ENCODE measurements around the gene ATOSB. TPM values are rescaled to one million over a fixed set of nuclear protein-coding genes. Genes with fewer than 3 reads are reported as not detected.

Gene ATOSB
- total and polyA plus RNA-seq, 8 donors = 2.5 to 7.8 (median 4.2) TPM

DNA sequence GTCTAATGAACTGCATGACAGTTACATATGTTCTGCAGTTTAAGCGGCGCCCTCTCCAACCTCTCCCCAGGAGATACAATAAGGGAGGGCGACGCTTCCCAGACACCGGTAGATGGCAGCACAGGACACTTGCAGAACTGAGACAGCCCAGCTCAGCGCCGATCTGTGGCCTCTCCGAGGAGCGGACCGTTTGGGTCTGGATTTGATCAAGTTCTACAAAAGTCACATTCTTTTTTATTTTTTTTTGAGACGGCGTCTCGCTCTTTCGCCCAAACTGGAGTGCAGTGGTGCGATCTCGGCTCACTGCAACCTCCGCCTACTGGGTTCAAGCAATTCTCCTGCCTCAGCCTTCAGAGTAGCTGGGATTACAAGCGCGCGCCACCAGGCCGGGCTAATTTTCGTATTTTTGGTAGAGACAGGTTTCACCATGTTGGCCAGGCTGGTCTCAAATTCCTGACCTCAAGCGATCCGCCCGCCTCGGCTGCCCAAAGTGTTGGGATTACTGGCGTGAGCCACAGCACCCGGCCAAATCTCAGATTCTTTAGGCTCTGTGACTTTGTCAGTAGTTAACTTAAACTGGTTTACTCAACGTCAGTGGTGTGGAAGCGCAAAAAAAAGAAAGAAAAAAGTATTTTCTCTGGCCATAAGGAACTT, 1.4 kb upstream of the ATOSB start:
- WGBS, 2 donors = 17 to 23% methylated on average over 30 of the region's 30 CpGs
- TF ChIP-seq, protein P1, sequence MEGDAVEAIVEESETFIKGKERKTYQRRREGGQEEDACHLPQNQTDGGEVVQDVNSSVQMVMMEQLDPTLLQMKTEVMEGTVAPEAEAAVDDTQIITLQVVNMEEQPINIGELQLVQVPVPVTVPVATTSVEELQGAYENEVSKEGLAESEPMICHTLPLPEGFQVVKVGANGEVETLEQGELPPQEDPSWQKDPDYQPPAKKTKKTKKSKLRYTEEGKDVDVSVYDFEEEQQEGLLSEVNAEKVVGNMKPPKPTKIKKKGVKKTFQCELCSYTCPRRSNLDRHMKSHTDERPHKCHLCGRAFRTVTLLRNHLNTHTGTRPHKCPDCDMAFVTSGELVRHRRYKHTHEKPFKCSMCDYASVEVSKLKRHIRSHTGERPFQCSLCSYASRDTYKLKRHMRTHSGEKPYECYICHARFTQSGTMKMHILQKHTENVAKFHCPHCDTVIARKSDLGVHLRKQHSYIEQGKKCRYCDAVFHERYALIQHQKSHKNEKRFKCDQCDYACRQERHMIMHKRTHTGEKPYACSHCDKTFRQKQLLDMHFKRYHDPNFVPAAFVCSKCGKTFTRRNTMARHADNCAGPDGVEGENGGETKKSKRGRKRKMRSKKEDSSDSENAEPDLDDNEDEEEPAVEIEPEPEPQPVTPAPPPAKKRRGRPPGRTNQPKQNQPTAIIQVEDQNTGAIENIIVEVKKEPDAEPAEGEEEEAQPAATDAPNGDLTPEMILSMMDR (IDR thresholded peaks at IDR 0.05) = peak; percentile 87 to 94 (median 90)
- ATAC-seq (peak; percentile 79 to 88 (median 83)), DNase-seq (peak; percentile 83 to 94 (median 90)), FAIRE-seq (peak; percentile 65)
- Histone ChIP-seq H3K36me3 (no peaks in the 10 kb centered on the region), H3K4me3 (peak overlapping the region in 3 of 4 donors; percentile 22 to 51 (median 49)), H3K27ac (peak overlapping the region; percentile 47 to 71 (median 60)), H3K9me3 (no peaks in the 10 kb centered on the region), H3K4me1 (peaks cover 0 to 19% (median 9%) of the 10 kb centered on the region in 3 donors), H3K27me3 (no peaks in the 10 kb centered on the region)
- intact Hi-C loops (cut with DNase I) = loop anchor here in 1 of 3 donors (5.0 kb wide), 1 partner anchor 145 kb away; no protein-coding TSS in a partner anchor

DNA sequence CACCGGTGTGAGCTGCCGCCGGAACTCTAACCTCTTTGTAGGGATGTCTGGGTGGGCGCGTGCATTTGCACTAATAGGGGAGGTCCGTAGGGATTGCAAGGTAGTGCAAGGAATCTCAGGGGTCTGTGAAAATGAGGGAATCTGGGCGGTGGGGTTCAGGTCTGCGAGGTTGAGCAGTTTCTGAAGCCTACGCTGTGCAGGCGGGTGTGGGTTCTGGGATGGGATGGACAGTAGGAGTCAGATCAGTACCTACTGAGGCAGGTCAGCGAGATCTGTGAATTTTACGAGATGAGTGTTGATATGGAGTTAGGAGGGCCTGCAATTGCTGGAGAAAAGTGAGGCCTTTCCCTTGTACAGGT, 856 bp upstream of the ATOSB start:
- H3K36me3 ChIP-seq = no peaks in the 10 kb centered on the region
- TF ChIP-seq, protein P1 (IDR thresholded peaks at IDR 0.05) = no peak
- peak overlapping the region; percentile 47 to 71 (median 60) for H3K27ac ChIP-seq
- WGBS, 2 donors = 0 to 1% methylated on average over 12 of the region's 12 CpGs
- peaks cover 0 to 23% (median 12%) of the 10 kb centered on the region in 3 donors for H3K4me1 ChIP-seq
- no peaks in the 10 kb centered on the region for H3K9me3 ChIP-seq
- H3K4me3 ChIP-seq = peak overlapping the region; percentile 22 to 51 (median 44)
- no peaks in the 10 kb centered on the region for H3K27me3 ChIP-seq
- intact Hi-C loops (cut with DNase I) = loop anchor here in 1 of 3 donors (5.0 kb wide), 1 partner anchor 146 kb away; no protein-coding TSS in a partner anchor
- peak; percentile 0 to 4 (median 0) for ATAC-seq
- no peak for DNase-seq
- FAIRE-seq = no peak

DNA sequence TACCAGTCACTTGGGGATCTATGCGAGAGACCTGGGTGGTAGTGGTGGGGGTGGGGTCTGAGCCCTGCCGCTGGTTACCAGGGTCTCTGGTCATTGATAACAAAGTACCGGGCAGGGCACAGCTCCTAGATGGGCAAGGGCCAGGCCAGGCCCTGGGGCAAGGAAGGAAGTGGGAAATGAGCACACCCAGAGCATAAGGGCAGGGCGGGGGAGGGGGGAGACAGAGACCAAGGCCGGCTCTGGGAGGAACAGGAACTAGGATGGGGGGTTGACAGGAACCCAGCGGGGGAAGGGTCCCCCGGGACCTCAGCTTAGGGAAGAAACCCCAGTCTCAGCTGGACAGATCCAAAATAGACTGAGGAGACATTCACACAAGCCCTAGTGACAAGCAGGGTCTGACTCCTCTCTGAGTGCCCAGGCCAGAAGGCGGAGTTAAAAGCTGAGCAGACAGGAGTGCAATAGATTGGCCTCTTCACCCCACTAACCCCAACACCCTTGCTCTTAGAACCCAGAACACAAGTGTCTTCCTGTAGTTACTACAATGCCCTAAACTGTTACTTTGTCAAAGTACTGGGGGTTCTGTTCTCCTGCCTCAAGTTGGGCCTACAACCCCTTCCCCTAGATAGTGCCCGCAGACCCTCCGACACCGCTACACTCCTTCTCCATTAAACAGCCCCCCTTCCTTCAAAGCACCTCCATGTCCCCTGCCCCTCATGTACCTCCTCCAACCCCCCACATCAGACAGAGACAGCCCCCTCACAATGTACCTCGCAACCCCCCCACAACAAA, 628 bp downstream of the ATOSB start:
- peaks cover 0 to 31% (median 15%) of the 10 kb centered on the region in 3 donors for H3K4me1 ChIP-seq
- H3K9me3 ChIP-seq = no peaks in the 10 kb centered on the region
- no peak for ATAC-seq
- no peak for FAIRE-seq
- no peaks in the 10 kb centered on the region for H3K36me3 ChIP-seq
- H3K4me3 ChIP-seq = peak overlapping the region; percentile 22 to 51 (median 44)
- 14 to 20% methylated on average over 12 of the region's 12 CpGs for WGBS, 2 donors
- intact Hi-C loops (cut with DNase I) = loop anchor here in 1 of 3 donors (5.0 kb wide), 1 partner anchor 147 kb away; no protein-coding TSS in a partner anchor
- H3K27me3 ChIP-seq = no peaks in the 10 kb centered on the region
- peak in 3 of 6 donors; percentile 60 to 66 (median 60) for DNase-seq
- peak overlapping the region in 3 of 4 donors; percentile 47 to 71 (median 70) for H3K27ac ChIP-seq
- TF ChIP-seq, protein P1 (IDR thresholded peaks at IDR 0.05) = no peak

DNA sequence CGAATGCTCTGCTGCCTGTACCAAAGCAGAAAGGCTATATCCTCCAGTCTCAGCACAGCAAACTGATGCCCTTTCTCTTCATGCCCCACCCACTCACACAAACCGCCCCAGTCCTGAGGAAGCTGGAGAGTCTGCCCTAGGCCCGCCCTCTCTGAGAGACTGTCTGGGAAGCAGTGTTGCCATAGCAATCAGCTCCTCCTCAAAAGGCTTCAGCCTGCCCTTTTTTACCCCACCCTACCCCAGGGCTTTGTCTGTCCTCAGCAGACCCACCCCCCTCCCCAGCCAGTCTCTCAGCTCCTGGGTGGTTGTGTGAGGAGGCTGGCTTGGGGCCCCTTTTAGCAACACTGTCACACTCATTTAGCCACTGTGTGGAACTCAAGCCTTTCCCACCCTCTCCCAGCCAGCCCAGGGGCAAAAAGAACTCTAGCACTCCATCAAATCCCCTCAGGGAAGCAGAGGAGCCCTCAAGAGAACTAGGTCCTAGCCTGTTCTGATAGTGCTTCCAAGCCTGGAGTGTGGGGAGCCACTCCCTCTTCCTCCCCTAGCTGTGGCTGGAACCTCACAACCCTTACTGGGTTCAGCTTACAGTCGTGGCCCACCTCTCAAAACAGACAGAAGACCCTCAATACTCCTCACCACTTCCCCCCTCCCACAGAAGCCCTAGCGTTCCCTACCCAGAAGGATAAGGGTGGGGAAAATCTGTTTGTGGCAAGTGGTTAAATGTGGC, 1.4 kb downstream of the ATOSB start:
- no peaks in the 10 kb centered on the region for H3K36me3 ChIP-seq
- TF ChIP-seq, protein P1 (IDR thresholded peaks at IDR 0.05) = no peak
- ATAC-seq = peak in 1 of 4 donors; percentile 1
- no peak for FAIRE-seq
- H3K4me1 ChIP-seq = peaks cover 0 to 31% (median 15%) of the 10 kb centered on the region in 3 donors
- no peaks in the 10 kb centered on the region for H3K27me3 ChIP-seq
- H3K27ac ChIP-seq = peak overlapping the region in 2 of 4 donors; percentile 70 to 71
- peak in 1 of 6 donors; percentile 70 for DNase-seq
- H3K4me3 ChIP-seq = peak overlapping the region in 2 of 4 donors; percentile 49 to 51
- H3K9me3 ChIP-seq = no peaks in the 10 kb centered on the region
- WGBS, 2 donors = 28 to 33% methylated on average over 5 of the region's 5 CpGs
- intact Hi-C loops (cut with DNase I) = no loop called here
